Measurements from ENCODE around the gene OLFML2A. TPM values are rescaled to one million over a fixed set of nuclear protein-coding genes. Genes with fewer than 3 reads are reported as not detected.

OLFML2A gene
- total RNA-seq, 1 experiment from 2014 or later = 5.8 TPM

DNA sequence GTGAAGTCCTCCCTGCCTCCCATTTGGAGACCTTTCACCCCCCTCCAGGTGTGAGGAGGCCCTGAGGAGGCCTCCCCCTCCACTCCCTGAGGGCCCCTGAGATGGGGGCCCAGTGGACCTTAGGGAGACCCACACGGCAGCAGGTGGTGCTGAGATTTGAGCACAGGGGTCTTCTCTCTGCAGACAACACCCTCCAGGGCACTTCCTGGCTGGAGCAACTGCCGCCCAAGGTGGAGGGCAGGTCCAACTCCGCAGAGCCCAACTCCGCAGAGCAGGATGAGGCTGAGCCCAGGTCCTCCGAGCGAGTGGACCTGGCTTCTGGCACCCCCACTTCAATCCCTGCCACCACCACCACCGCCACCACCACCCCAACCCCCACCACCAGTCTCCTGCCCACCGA is 27.0 kb downstream of the OLFML2A start:
- Histone ChIP-seq H3K79me1 (ENCODE audit: insufficient read depth, low read depth, low read length, poor library complexity, severe bottlenecking) (no peaks in the 10 kb centered on the region), H3K23ac (ENCODE audit: insufficient read length, low read depth, low read length) (no peak overlapping the region), H3T11ph (ENCODE audit: low read length) (no peak overlapping the region), H3K27ac (ENCODE audit: insufficient read length, low read depth, low read length) (no peak overlapping the region), H4K5ac (ENCODE audit: insufficient read length, low read depth, low read length) (no peak overlapping the region), H2BK12ac (ENCODE audit: insufficient read length, low read depth, low read length) (no peak overlapping the region), H3K23me2 (ENCODE audit: insufficient read length, low read depth, low read length, poor library complexity, severe bottlenecking) (no peaks in the 10 kb centered on the region), H4K8ac (replicated peaks; ENCODE audit: insufficient read length, low read depth, low read length) (no peak overlapping the region), H2AFZ (ENCODE audit: low read length) (no peak overlapping the region), H3K18ac (ENCODE audit: insufficient read length, low read depth, low read length) (no peak overlapping the region), H2BK20ac (ENCODE audit: low read depth, low read length, poor library complexity, severe bottlenecking) (no peak overlapping the region), H3K79me2 (ENCODE audit: insufficient read depth, low read length) (no peaks in the 10 kb centered on the region), H4K20me1 (ENCODE audit: control insufficient read depth, insufficient read depth, insufficient read length) (no peaks in the 10 kb centered on the region), H2AK5ac (ENCODE audit: insufficient read length, low read length) (no peak overlapping the region), H2BK120ac (ENCODE audit: low read depth, low read length, poor library complexity, severe bottlenecking) (no peak overlapping the region), H3K4me2 (ENCODE audit: insufficient read depth, insufficient read length, low read length) (no peak overlapping the region), H3K9ac (ENCODE audit: extremely low read depth, insufficient read length, low read length) (no peak overlapping the region), H3K4ac (ENCODE audit: low read depth, low read length) (no peak overlapping the region), H3K56ac (ENCODE audit: insufficient read length, low read depth, low read length) (no peak overlapping the region), H2BK5ac (ENCODE audit: insufficient read length, low read length) (no peak overlapping the region), H4K91ac (ENCODE audit: insufficient read length, low read depth, low read length) (no peak overlapping the region), H3K4me1 (ENCODE audit: insufficient read depth, low read length) (no peaks in the 10 kb centered on the region), H3K27me3 (ENCODE audit: insufficient read depth, low read length) (no peaks in the 10 kb centered on the region), H3K14ac (ENCODE audit: insufficient read depth, low read length) (no peak overlapping the region), H3K9me3 (ENCODE audit: control insufficient read depth, low read depth, low read length) (no peaks in the 10 kb centered on the region), H2BK15ac (ENCODE audit: low read depth, low read length) (no peak overlapping the region)
- no peak for DNase-seq
- Mint-ChIP-seq H3K27ac (no peak overlapping the region; a peak in 1 of 7 replicates), H3K27me3 (ENCODE audit: low read depth) (no peaks in the 10 kb centered on the region; the same call in 1 of the 2 replicates), H3K4me3 (no peak overlapping the region), H3K9me3 (no peaks in the 10 kb centered on the region), H3K4me1 (peaks cover 8 to 11% of the 10 kb centered on the region in 2 experiments), H3K36me3 (ENCODE audit: insufficient read depth in 1 of 3, low read depth in 3 of 3) (no peaks in the 10 kb centered on the region)
- TF ChIP-seq, protein P1, sequence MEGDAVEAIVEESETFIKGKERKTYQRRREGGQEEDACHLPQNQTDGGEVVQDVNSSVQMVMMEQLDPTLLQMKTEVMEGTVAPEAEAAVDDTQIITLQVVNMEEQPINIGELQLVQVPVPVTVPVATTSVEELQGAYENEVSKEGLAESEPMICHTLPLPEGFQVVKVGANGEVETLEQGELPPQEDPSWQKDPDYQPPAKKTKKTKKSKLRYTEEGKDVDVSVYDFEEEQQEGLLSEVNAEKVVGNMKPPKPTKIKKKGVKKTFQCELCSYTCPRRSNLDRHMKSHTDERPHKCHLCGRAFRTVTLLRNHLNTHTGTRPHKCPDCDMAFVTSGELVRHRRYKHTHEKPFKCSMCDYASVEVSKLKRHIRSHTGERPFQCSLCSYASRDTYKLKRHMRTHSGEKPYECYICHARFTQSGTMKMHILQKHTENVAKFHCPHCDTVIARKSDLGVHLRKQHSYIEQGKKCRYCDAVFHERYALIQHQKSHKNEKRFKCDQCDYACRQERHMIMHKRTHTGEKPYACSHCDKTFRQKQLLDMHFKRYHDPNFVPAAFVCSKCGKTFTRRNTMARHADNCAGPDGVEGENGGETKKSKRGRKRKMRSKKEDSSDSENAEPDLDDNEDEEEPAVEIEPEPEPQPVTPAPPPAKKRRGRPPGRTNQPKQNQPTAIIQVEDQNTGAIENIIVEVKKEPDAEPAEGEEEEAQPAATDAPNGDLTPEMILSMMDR (conservative IDR thresholded peaks at IDR 0.05) = no peak
- WGBS (ENCODE audit: extremely low coverage, insufficient read length, low lambda C conversion rate) = no CpG with 5 or more reads among the region's 8 CpGs
